ENCODE results near the gene CDK5RAP1.

- TF ChIP-seq POLR2A (IDR thresholded peaks at IDR 0.05) = no peak
- no peak for TF ChIP-seq CTCF (IDR thresholded peaks at IDR 0.05)
Measured at GRCh38 chr20:33399924-33400323, 1.4 kb downstream of the CDK5RAP1 start.
